GM18951 (cell line): ENCODE measurements around the gene DBR1.
"Not testable (repeated sequence)": the region's sequence is repeated elsewhere in the genome, so short reads cannot be mapped to it uniquely, and the experiment has no call there.

Experiments
- POLR2A ChIP-seq: IDR thresholded peaks from 4 replicates; pipeline ENCODE4 v1.6.1; 2011; ENCODE audit warnings: mild to moderate bottlenecking; ENCODE audit not compliant: insufficient read length, insufficient read depth; ENCODE audit errors: extremely low read depth
- in situ Hi-C: fragments of 300-500 bp; cut with MboI; formaldehyde crosslinking; loops from one replicate; pipeline ENCODE4 v1.12.0; 2022; ENCODE audit warnings: low sequenced_read_pairs, mixed read lengths, inconsistent platforms; ENCODE audit not compliant: unreplicated experiment

DBR1 gene

GRCh38 chr3:138172625-138173024 lies 2.1 kb downstream of the DBR1 start:
- in situ Hi-C loops, result loop anchor here (10.0 kb wide), 1 partner anchor 752 kb away; no protein-coding TSS in a partner anchor
- TF ChIP-seq POLR2A, result no peak

DNA sequence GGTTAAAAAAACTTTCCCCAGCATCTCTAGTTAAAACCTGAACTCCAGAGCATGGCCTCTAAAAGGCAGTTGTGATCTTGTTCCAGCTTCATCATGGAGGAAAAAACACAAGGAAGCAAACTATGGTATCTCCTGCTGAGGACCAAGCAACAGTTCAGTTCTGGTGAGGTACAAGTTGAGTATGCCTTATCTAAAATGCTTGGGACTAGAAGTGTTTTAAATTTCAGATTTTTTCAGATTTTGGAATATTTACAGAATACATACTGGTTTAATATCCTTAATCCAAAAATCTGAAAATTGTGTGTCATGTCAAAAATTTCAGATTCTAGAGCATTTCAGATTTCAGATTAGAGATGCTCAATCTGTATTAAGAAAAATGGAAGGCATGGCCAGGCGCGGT lies 9.7 kb downstream of the DBR1 start:
- no peak for TF ChIP-seq POLR2A
- in situ Hi-C loops, result no loop called here

DNA sequence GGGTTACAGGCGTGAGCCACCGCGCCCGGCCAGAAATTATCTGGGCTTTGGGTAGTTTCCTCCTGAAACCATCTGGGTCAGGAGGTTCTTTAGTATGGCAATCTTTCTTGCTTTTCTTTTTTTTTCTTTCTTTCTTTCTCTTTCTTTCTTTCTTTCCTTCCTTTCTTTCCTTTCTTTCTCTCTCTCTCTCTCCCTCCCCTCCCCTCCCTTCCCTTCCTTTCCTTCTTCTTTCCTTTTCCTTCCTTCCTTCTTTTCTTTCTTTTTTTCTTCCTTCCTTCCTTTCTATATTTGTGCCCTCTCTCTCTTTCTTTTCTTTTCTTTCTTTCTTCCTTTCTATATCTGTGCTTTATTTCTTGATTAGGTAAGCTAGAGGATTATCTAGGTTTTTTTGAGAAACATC lies 17.0 kb downstream of the DBR1 start:
- in situ Hi-C loops, result no loop called here

GRCh38 chr3:138154534-138154933 lies 20.2 kb downstream of the DBR1 start:
- no peak for TF ChIP-seq POLR2A
- in situ Hi-C loops, result no loop called here

More for the DNA sequence above, 17.0 kb downstream of the DBR1 start:
- no peak for TF ChIP-seq POLR2A

DNA sequence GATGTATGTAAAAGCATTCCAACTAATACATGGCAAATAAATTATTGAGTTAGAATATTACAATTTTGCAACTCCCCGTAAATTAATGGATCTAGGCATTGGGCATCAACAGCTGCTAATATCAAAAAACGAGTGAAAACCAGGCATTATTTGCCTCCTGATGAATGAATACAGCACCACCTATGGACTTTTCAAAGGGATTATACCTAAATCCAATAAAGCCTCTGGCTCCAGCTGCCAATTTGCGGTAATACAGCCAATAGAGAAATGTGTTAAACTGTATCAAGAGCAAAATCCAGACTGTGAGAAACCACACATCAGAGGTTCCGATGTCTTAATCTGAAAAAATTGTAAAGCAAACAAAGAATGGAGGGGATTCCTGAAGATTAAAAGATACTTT lies 26.2 kb downstream of the DBR1 start:
- no peak for TF ChIP-seq POLR2A
- in situ Hi-C loops, result no loop called here

- in situ Hi-C loops, result not testable (repeated sequence)
Observed at GRCh38 chr3:138142181-138142580, 32.5 kb downstream of the DBR1 start.

DNA sequence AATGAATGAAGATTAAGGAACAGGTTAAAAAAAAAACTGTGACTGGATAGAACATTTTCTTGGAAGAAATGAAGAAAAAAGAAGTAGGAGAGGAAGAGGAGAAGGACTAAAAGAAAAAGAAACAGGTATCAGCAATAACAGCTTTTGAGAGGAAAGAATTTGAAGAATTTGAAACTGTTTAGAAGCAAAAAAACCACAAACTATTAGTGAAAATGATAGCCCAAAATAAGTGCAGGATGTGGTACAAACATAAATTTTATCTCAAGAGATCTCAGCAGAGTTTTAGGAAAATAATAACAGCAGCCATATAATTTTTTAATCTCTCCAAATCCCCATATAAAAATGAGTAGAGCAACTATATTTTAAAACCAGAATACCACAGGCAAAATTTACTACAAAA lies 33.8 kb downstream of the DBR1 start:
- TF ChIP-seq POLR2A, result no peak
- in situ Hi-C loops, result no loop called here

DNA sequence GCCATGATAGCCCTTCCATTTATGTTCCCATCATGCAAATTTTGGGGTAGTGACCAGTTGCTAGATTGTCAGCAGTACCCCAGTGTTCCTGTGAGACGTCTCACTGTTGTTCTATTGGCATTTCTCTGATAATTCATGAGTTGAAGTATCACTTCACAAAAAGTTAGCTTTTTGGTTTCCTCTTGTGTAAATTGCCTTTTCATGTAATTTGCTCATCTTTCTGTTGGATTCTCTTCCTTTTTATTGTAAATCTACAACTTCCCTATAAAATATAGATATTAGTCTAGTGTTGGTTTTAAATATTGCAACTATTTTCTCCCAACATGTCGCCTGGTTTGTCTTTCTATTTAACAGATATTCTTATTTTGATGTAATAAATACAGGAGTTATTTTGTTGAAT lies 35.0 kb downstream of the DBR1 start:
- in situ Hi-C loops, result no loop called here
- TF ChIP-seq POLR2A, result no peak

GRCh38 chr3:138137861-138138260 lies 36.9 kb downstream of the DBR1 start:
- TF ChIP-seq POLR2A, result no peak
- in situ Hi-C loops, result no loop called here

- no peak for TF ChIP-seq POLR2A
- in situ Hi-C loops, result no loop called here
Observed at GRCh38 chr3:138136201-138136600, 38.5 kb downstream of the DBR1 start.

DNA sequence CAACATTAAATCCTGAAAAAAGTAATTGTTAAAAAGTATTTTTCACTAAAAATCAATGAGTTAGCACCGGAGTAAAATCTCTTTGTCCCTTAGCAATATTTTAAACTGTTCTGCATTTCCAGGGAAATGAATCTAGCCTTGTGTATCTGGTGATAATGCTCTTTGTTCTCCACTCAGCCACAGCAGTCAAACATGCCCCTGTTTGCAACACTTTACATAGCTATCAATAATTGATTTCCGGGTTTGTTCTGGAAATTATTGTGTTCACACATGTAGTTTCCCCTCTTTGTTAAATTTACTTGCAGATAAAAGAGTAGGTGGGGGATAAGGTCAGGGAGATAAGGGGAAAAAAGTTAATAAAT lies 38.9 kb downstream of the DBR1 start:
- TF ChIP-seq POLR2A, result no peak
- in situ Hi-C loops, result no loop called here

DNA sequence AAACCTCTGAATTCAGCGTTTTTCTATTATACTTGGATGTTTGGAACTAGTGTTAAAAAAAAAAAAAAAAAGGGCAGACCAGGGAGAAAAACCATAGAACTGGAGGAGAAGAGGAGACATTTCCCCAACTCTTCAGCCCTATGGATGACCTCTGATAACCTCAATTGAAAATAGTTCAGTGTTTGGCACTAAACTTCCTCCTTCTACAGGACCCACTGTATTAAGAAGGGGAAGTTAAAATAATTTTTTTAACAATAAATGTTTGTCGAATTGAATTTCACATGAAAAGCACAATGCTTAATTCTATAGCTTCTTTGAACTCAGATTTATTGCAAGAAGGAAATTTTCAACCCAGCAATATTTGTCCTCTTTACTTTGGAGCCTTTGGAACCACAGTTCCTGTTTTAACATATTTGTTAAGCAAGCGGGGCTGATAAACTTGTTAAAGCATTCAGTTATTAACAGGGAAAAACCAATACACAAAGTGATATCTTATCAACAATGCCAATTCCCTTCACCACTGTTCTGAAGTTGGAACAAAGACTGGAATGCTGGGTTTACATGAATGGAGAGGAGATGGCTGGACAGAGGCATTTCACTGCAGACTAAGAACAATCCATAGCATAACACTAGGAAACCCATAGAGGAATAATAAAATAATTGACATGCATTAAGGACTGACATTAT lies 39.4 kb downstream of the DBR1 start:
- in situ Hi-C loops, result no loop called here
- TF ChIP-seq POLR2A, result no peak

- in situ Hi-C loops, result no loop called here
- TF ChIP-seq POLR2A, result no peak
Observed at GRCh38 chr3:138132239-138132638, 42.5 kb downstream of the DBR1 start, which contains the start of gene A4GNT. Gene A4GNT (minus strand): TSS chr3:138132390. CDS start chr3:138131256, 1,134 bp downstream.

DNA sequence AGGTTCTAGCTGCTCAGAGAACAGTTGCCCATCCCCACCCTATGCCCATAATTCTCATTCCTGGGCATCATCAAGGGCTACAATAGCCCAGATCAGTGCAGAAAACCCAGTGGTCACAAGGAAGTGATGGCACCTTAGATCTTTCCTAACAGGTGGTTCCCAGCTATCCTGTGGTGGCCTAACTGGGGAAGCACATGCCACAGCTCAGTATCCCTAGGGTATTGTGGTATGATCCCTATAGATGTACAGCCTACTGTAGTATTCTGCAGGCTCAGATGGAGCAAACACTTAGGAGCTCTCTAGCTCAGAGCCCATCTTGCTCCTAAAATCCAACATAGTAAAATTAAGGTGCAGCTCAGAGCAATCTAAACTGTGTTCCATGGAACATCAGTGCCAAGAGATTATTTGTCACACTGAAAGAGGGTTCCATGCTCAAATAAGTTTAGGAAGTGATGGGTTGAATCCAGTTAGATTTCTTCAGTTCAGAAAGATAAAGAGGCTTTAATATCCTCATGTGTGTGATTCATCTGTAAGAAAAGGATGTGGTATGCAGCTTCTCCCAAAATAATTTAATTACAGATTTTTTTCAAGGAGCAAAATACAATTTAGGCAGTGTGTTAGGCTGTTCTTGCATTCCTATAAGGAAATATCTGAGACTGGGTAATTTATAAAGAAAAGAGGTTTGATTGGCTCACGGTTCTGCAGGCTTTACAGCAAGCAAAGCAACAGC lies 46.9 kb downstream of the DBR1 start:
- in situ Hi-C loops, result no loop called here
- no peak for TF ChIP-seq POLR2A
